Measurements from ENCODE around the gene AP5S1. TPM values are rescaled to one million over a fixed set of nuclear protein-coding genes. Genes with fewer than 3 reads are reported as not detected.
A peak's percentile ranks its signal among the peaks of the same experiment; 100 is the strongest.

The AP5S1 gene
- total and polyA plus RNA-seq, 2 of the 13 experiments (the other 11 are each of a cell fraction or from before 2014, with no cell fraction given): 7.9 to 23.2 TPM

- TF ChIP-seq ZNF326 (CRISPR knock-in tag; IDR thresholded peaks at IDR 0.05; ENCODE audit: borderline replicate concordance): no peak
- TF ChIP-seq, protein P1, sequence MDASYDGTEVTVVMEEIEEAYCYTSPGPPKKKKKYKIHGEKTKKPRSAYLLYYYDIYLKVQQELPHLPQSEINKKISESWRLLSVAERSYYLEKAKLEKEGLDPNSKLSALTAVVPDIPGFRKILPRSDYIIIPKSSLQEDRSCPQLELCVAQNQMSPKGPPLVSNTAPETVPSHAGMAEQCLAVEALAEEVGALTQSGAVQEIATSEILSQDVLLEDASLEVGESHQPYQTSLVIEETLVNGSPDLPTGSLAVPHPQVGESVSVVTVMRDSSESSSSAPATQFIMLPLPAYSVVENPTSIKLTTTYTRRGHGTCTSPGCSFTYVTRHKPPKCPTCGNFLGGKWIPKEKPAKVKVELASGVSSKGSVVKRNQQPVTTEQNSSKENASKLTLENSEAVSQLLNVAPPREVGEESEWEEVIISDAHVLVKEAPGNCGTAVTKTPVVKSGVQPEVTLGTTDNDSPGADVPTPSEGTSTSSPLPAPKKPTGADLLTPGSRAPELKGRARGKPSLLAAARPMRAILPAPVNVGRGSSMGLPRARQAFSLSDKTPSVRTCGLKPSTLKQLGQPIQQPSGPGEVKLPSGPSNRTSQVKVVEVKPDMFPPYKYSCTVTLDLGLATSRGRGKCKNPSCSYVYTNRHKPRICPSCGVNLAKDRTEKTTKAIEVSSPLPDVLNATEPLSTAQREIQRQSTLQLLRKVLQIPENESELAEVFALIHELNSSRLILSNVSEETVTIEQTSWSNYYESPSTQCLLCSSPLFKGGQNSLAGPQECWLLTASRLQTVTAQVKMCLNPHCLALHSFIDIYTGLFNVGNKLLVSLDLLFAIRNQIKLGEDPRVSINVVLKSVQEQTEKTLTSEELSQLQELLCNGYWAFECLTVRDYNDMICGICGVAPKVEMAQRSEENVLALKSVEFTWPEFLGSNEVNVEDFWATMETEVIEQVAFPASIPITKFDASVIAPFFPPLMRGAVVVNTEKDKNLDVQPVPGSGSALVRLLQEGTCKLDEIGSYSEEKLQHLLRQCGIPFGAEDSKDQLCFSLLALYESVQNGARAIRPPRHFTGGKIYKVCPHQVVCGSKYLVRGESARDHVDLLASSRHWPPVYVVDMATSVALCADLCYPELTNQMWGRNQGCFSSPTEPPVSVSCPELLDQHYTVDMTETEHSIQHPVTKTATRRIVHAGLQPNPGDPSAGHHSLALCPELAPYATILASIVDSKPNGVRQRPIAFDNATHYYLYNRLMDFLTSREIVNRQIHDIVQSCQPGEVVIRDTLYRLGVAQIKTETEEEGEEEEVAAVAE (CRISPR knock-in tag; IDR thresholded peaks at IDR 0.05; ENCODE audit: borderline replicate concordance): no peak
- TF ChIP-seq SALL1 (CRISPR knock-in tag; IDR thresholded peaks at IDR 0.05): no peak
- TF ChIP-seq ZNF282 (IDR thresholded peaks at IDR 0.05; ENCODE audit: partially characterized antibody): no peak
- no peak for TF ChIP-seq EHMT2 (IDR thresholded peaks at IDR 0.05; ENCODE audit: borderline replicate concordance, low read depth, low read length)
- no peak for TF ChIP-seq ZNF530 (CRISPR knock-in tag; IDR thresholded peaks at IDR 0.05; ENCODE audit: low read depth)
- no peak for TF ChIP-seq JDP2 (CRISPR knock-in tag; IDR thresholded peaks at IDR 0.05; ENCODE audit: borderline replicate concordance)
- no peak for TF ChIP-seq FUBP1 (CRISPR knock-in tag; IDR thresholded peaks at IDR 0.05; ENCODE audit: borderline replicate concordance)
- no peak for TF ChIP-seq TARDBP (CRISPR knock-in tag; IDR thresholded peaks at IDR 0.05)
- TF ChIP-seq ATM (IDR thresholded peaks at IDR 0.05; ENCODE audit: borderline replicate concordance): no peak
- TF ChIP-seq ZNF556 (CRISPR knock-in tag; IDR thresholded peaks at IDR 0.05; ENCODE audit: borderline replicate concordance): no peak
- TF ChIP-seq, protein P2, sequence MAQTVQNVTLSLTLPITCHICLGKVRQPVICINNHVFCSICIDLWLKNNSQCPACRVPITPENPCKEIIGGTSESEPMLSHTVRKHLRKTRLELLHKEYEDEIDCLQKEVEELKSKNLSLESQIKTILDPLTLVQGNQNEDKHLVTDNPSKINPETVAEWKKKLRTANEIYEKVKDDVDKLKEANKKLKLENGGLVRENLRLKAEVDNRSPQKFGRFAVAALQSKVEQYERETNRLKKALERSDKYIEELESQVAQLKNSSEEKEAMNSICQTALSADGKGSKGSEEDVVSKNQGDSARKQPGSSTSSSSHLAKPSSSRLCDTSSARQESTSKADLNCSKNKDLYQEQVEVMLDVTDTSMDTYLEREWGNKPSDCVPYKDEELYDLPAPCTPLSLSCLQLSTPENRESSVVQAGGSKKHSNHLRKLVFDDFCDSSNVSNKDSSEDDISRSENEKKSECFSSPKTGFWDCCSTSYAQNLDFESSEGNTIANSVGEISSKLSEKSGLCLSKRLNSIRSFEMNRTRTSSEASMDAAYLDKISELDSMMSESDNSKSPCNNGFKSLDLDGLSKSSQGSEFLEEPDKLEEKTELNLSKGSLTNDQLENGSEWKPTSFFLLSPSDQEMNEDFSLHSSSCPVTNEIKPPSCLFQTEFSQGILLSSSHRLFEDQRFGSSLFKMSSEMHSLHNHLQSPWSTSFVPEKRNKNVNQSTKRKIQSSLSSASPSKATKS (CRISPR knock-in tag; IDR thresholded peaks at IDR 0.05): no peak
- no peak for TF ChIP-seq ZSCAN30 (CRISPR knock-in tag; IDR thresholded peaks at IDR 0.05)
- no peak for TF ChIP-seq ZNF260 (CRISPR knock-in tag; IDR thresholded peaks at IDR 0.05; ENCODE audit: borderline replicate concordance, low read depth)
- TF ChIP-seq TCF12 (IDR thresholded peaks at IDR 0.05): no peak
- TF ChIP-seq TCF12 (CRISPR knock-in tag; IDR thresholded peaks at IDR 0.05): no peak
- TF ChIP-seq NFIC (IDR thresholded peaks at IDR 0.05; ENCODE audit: low read length): 0 out of 2 replicates have a peak, but pooled peaks have one; percentile 8
- TF ChIP-seq SYNCRIP (IDR thresholded peaks at IDR 0.05; ENCODE audit: insufficient read depth, low read depth, low read length): no peak
- no peak; the same call in none of the 2 replicates for TF ChIP-seq ZNF136 (CRISPR knock-in tag; IDR thresholded peaks at IDR 0.05; ENCODE audit: low read depth)
- no peak for TF ChIP-seq ZNF468 (CRISPR knock-in tag; IDR thresholded peaks at IDR 0.05)
- peak; percentile 5; the same call in 1 of the 2 replicates for TF ChIP-seq ATF2 (CRISPR knock-in tag; IDR thresholded peaks at IDR 0.05)
Observed at GRCh38 chr20:3847429-3847940, 27.1 kb downstream of the AP5S1 start (continued).

Measured in HepG2 (cell line).